Suprapubic skin (tissue), 4 donors: ENCODE results near the gene PIGZ. TPM values are rescaled to one million over a fixed set of nuclear protein-coding genes. Genes with fewer than 3 reads are reported as not detected.
A peak's percentile ranks its signal among the peaks of the same experiment; 100 is the strongest.

Source experiments
- DNase-seq, 2 donors: peaks; one replicate each; pipeline ENCODE4 v3.0.0-alpha.2; 2019; ENCODE audit warnings: low spot score in 2 of 2
- H3K27ac ChIP-seq: fragments of 200-600 bp; sonication (generic); one replicate; pipeline ENCODE4 v1.5.1; 2019
- H3K27me3 ChIP-seq: fragments of 200-600 bp; sonication (generic); one replicate; pipeline ENCODE4 v1.5.1; 2019
- H3K36me3 ChIP-seq: fragments of 200-600 bp; sonication (generic); one replicate; pipeline ENCODE4 v1.5.1; 2019
- H3K4me1 ChIP-seq: fragments of 200-600 bp; sonication (generic); one replicate; pipeline ENCODE4 v1.5.1; 2019
- H3K4me3 ChIP-seq: fragments of 200-600 bp; sonication (generic); one replicate; pipeline ENCODE4 v1.5.1; 2019; ENCODE audit warnings: mild to moderate bottlenecking
- H3K9me3 ChIP-seq: fragments of 200-600 bp; sonication (generic); one replicate; pipeline ENCODE4 v1.5.1; 2019
- CTCF ChIP-seq, 2 donors: fragments of 200-600 bp in 1 of 2; fragments of 450-650 bp in 1 of 2; sonication (generic) in 1 of 2; IDR thresholded peaks; one replicate each; pipeline ENCODE4 v1.5.1; 2016 to 2019; ENCODE audit warnings: antibody characterized with exemption in 2 of 2, mild to moderate bottlenecking in 1 of 2, moderate library complexity in 1 of 2
- EP300 ChIP-seq: sonication (generic); formaldehyde crosslinking; IDR thresholded peaks from one replicate; pipeline ENCODE4 v1.6.1; 2017; ENCODE audit warnings: antibody characterized with exemption
- POLR2A ChIP-seq, 2 donors: fragments of 450-650 bp; IDR thresholded peaks; one replicate each; pipeline ENCODE4 v1.6.1; 2017; ENCODE audit warnings: antibody characterized with exemption in 2 of 2, mild to moderate bottlenecking in 2 of 2, moderate library complexity in 2 of 2
- POLR2AphosphoS5 ChIP-seq, 3 donors: sonication (generic); formaldehyde crosslinking; IDR thresholded peaks; one replicate each; pipeline ENCODE4 v1.6.1; 2017; ENCODE audit warnings: antibody characterized with exemption in 3 of 3
- WGBS: methylation state at CpG from one replicate; pipeline ENCODE4 v1.1.5; 2018; 5-methylcytosine and 5-hydroxymethylcytosine counted together
- total RNA-seq, 4 donors: library from RNA; depleted of rRNA; stranded (reverse); fragments of >200 nt; gene quantifications; one replicate each; pipeline ENCODE4 v1.1.0, GENCODE V29; 2016

The PIGZ gene
- total RNA-seq, 4 donors from 2014 or later = 11.0 to 17.4 (median 13.3) TPM

GRCh38 chr3:196989721-196990262 is 21.2 kb upstream of the PIGZ start:
- H3K36me3 ChIP-seq = no peaks in the 10 kb centered on the region
- peaks cover 4% of the 10 kb centered on the region for H3K27me3 ChIP-seq
- DNase-seq = no peak
- TF ChIP-seq POLR2AphosphoS5 (IDR thresholded peaks at IDR 0.05) = no peak
- TF ChIP-seq EP300 = no peak
- TF ChIP-seq POLR2A (IDR thresholded peaks at IDR 0.05) = no peak
- no peak for TF ChIP-seq CTCF (IDR thresholded peaks at IDR 0.05)
- H3K9me3 ChIP-seq = no peaks in the 10 kb centered on the region
- H3K27ac ChIP-seq = no peak overlapping the region
- H3K4me1 ChIP-seq = no peaks in the 10 kb centered on the region
- 80% methylated on average over 13 of the region's 19 CpGs for WGBS
- no peak overlapping the region for H3K4me3 ChIP-seq

- 69% methylated on average over 12 of the region's 12 CpGs for WGBS
- Histone ChIP-seq H3K27me3 (peaks cover 4% of the 10 kb centered on the region), H3K27ac (no peak overlapping the region), H3K4me3 (no peak overlapping the region), H3K9me3 (peaks cover 3% of the 10 kb centered on the region), H3K4me1 (no peaks in the 10 kb centered on the region), H3K36me3 (no peaks in the 10 kb centered on the region)
- TF ChIP-seq CTCF (IDR thresholded peaks at IDR 0.05) (no peak), POLR2A (IDR thresholded peaks at IDR 0.05) (no peak)
- peak; percentile 40 to 66 for DNase-seq
Observed at GRCh38 chr3:196988241-196989029, 19.8 kb upstream of the PIGZ start.

GRCh38 chr3:196987022-196987421 is 18.4 kb upstream of the PIGZ start:
- Histone ChIP-seq H3K4me1 (no peaks in the 10 kb centered on the region), H3K36me3 (no peaks in the 10 kb centered on the region), H3K9me3 (peaks cover 5% of the 10 kb centered on the region), H3K27me3 (peaks cover 4% of the 10 kb centered on the region), H3K4me3 (no peak overlapping the region), H3K27ac (no peak overlapping the region)
- DNase-seq = peak; percentile 20 to 47
- TF ChIP-seq CTCF (IDR thresholded peaks at IDR 0.05) = no peak
- no peak for TF ChIP-seq POLR2A (IDR thresholded peaks at IDR 0.05)
- no peak for TF ChIP-seq EP300
- TF ChIP-seq POLR2AphosphoS5 (IDR thresholded peaks at IDR 0.05) = no peak
- 74% methylated on average over 9 of the region's 10 CpGs for WGBS

GRCh38 chr3:196985954-196986885 is 17.6 kb upstream of the PIGZ start:
- peak; percentile 7 to 15 for DNase-seq
- H3K27me3 ChIP-seq = peaks cover 4% of the 10 kb centered on the region
- no peaks in the 10 kb centered on the region for H3K4me1 ChIP-seq
- no peak overlapping the region for H3K27ac ChIP-seq
- H3K36me3 ChIP-seq = no peaks in the 10 kb centered on the region
- 92% methylated on average over 9 of the region's 9 CpGs for WGBS
- no peak overlapping the region for H3K4me3 ChIP-seq
- TF ChIP-seq EP300 (no peak), CTCF (IDR thresholded peaks at IDR 0.05) (no peak), POLR2A (IDR thresholded peaks at IDR 0.05) (no peak), POLR2AphosphoS5 (IDR thresholded peaks at IDR 0.05) (no peak)
- H3K9me3 ChIP-seq = peaks cover 5% of the 10 kb centered on the region

- Histone ChIP-seq H3K27ac (no peak overlapping the region), H3K36me3 (no peaks in the 10 kb centered on the region), H3K9me3 (peaks cover 5% of the 10 kb centered on the region), H3K4me1 (no peaks in the 10 kb centered on the region), H3K4me3 (no peak overlapping the region), H3K27me3 (peaks cover 4% of the 10 kb centered on the region)
- peak in 1 of 2 donors; percentile 52 for DNase-seq
- 74% methylated on average over 6 of the region's 6 CpGs for WGBS
- TF ChIP-seq POLR2AphosphoS5 (IDR thresholded peaks at IDR 0.05) = no peak
- no peak for TF ChIP-seq POLR2A (IDR thresholded peaks at IDR 0.05)
- no peak for TF ChIP-seq CTCF (IDR thresholded peaks at IDR 0.05)
- no peak for TF ChIP-seq EP300
Observed at GRCh38 chr3:196985298-196985697, 16.7 kb upstream of the PIGZ start.
